Liver (tissue), 9 donors: Measurements from ENCODE around the gene STAC2. TPM values are rescaled to one million over a fixed set of nuclear protein-coding genes. Genes with fewer than 3 reads are reported as not detected.

Experiments
- DNase-seq: peaks from one replicate; pipeline ENCODE4 v3.0.0-alpha.2; 2017; ENCODE audit warnings: low spot score
- H3K27ac ChIP-seq, 2 donors: one replicate each; pipeline ENCODE4 v1.7.0; 2013; ENCODE audit warnings: inconsistent platforms in 2 of 2, low read length in 2 of 2, control low read depth in 1 of 2, low read depth in 1 of 2, mild to moderate bottlenecking in 1 of 2
- H3K27me3 ChIP-seq, 4 donors: one replicate each; pipeline versions ENCODE4 v1.6.1 to v1.7.0; 2013; ENCODE audit warnings: low read length in 3 of 4, inconsistent platforms in 1 of 4, mild to moderate bottlenecking in 1 of 4, moderate library complexity in 1 of 4; ENCODE audit not compliant: control insufficient read depth in 4 of 4, insufficient read depth in 4 of 4
- H3K36me3 ChIP-seq, 4 donors: one replicate each; pipeline versions ENCODE4 v1.6.1 to v1.7.0; 2013; ENCODE audit warnings: low read length in 3 of 4, mild to moderate bottlenecking in 3 of 4, low read depth in 1 of 4, moderate library complexity in 1 of 4; ENCODE audit not compliant: control insufficient read depth in 4 of 4, insufficient read depth in 3 of 4
- H3K4me1 ChIP-seq, 4 donors: one replicate each; pipeline versions ENCODE4 v1.6.1 to v1.7.0; 2013; ENCODE audit warnings: low read length in 3 of 4, mild to moderate bottlenecking in 3 of 4, moderate library complexity in 1 of 4; ENCODE audit not compliant: control insufficient read depth in 4 of 4, insufficient read depth in 4 of 4
- H3K4me3 ChIP-seq, 3 donors: one replicate each; pipeline versions ENCODE4 v1.6.1 to v1.7.0; 2013; ENCODE audit warnings: low read length in 3 of 3, control low read depth in 1 of 3, low read depth in 1 of 3, mild to moderate bottlenecking in 1 of 3
- H3K9ac ChIP-seq, 2 donors: one replicate each; pipeline ENCODE4 v1.7.0; 2013; ENCODE audit warnings: low read length in 2 of 2, mild to moderate bottlenecking in 2 of 2, moderate library complexity in 2 of 2, control low read depth in 1 of 2, low read depth in 1 of 2
- H3K9me3 ChIP-seq, 4 donors: one replicate each; pipeline versions ENCODE4 v1.6.1 to v1.7.0; 2013; ENCODE audit warnings: low read length in 3 of 4; ENCODE audit not compliant: control insufficient read depth in 4 of 4
- EGR1 ChIP-seq, 2 donors: IDR thresholded peaks; 2 replicates each; pipeline ENCODE4 v1.6.1; 2016 to 2018; ENCODE audit warnings: antibody characterized with exemption in 2 of 2, low read depth in 2 of 2
- FOXA1 ChIP-seq: IDR thresholded peaks from 2 replicates; pipeline ENCODE4 v1.6.1; 2016; ENCODE audit warnings: antibody characterized with exemption
- GABPA ChIP-seq, 2 donors: IDR thresholded peaks in 1 of 2; conservative IDR thresholded peaks in 1 of 2; 2 replicates each; pipeline ENCODE4 v1.6.1; 2016; ENCODE audit warnings: antibody characterized with exemption in 2 of 2, mild to moderate bottlenecking in 1 of 2, moderate library complexity in 1 of 2
- RAD21 ChIP-seq, 2 donors: IDR thresholded peaks; 2 replicates each; pipeline ENCODE4 v1.6.1; 2016; ENCODE audit warnings: antibody characterized with exemption in 2 of 2, mild to moderate bottlenecking in 2 of 2
- SP1 ChIP-seq: IDR thresholded peaks from 2 replicates; pipeline ENCODE4 v1.6.1; 2018; ENCODE audit warnings: antibody characterized with exemption, mild to moderate bottlenecking
- YY1 ChIP-seq: IDR thresholded peaks from 2 replicates; pipeline ENCODE4 v1.6.1; 2016; ENCODE audit warnings: antibody characterized with exemption, mild to moderate bottlenecking
- WGBS: extraction: QIAGEN DNeasy Blood & Tissue Kit; methylation state at CpG from one replicate; pipeline ENCODE4 v1.1.7; 2013; 5-methylcytosine and 5-hydroxymethylcytosine counted together
- polyA plus RNA-seq, 2 donors: library from polyadenylated mRNA; stranded (reverse) in 1 of 2; unstranded in 1 of 2; fragments of 200-250 nt in 1 of 2; fragments of >200 nt in 1 of 2; fragmentation: Nextera tagmentation in 1 of 2; extraction: Ambion mirVana in 1 of 2; gene quantifications; one replicate each; pipeline versions ENCODE4 v1.2.1 to v1.2.3, GENCODE V29; 2013 to 2015
- total RNA-seq, 2 donors: library from RNA; depleted of rRNA; stranded (reverse); fragments of >200 nt; gene quantifications; one replicate each; pipeline ENCODE4 v1.2.3, GENCODE V29; 2014
- TF ChIP-seq, protein P1 (sequence below): IDR thresholded peaks from 2 replicates; pipeline ENCODE4 v1.6.1; 2016; ENCODE audit warnings: antibody characterized with exemption, mild to moderate bottlenecking
- TF ChIP-seq, protein P2 (sequence below): fragments of 150-350 bp; IDR thresholded peaks from 2 replicates; pipeline ENCODE4 v1.5.1; 2017; ENCODE audit warnings: improper control_type of control experiment, low read depth, low read length; ENCODE audit not compliant: missing input control
- donor health status: healthy.
- donor health status: healthy.
- donor health status: healthy.
- donor health status: healthy.
- donor health status: healthy.

STAC2 gene
- total and polyA plus RNA-seq, 4 donors, result not detected

DNA sequence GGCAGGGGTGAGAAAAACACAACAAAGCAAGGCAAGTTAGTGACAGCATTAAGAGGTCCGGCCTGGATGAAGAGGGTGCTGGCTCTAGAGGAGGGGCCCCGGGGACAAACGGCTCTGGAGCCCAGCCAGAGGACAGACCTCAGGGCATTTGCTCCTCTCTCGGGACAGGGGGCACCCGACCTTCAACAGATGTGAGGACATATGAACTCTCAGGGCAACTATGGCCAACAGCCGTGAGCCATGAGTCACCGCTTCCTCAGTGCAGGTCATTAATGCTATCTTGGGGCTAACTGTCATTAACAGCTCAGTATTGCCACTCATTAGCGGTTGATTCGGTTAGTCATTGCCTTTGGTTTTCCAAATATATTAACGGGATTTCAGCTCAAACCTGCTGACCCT, 50.1 kb downstream of the STAC2 start:
- no peaks in the 10 kb centered on the region for H3K9me3 ChIP-seq
- H3K4me3 ChIP-seq, result no peak overlapping the region
- no peak overlapping the region for H3K9ac ChIP-seq
- no peak overlapping the region for H3K27ac ChIP-seq
- no peaks in the 10 kb centered on the region for H3K36me3 ChIP-seq
- DNase-seq, result no peak
- TF ChIP-seq EGR1 (IDR thresholded peaks at IDR 0.05; ENCODE audit: low read depth in 2 of 2) (no peak), GABPA (IDR thresholded peaks at IDR 0.05 in 1 of 2, conservative IDR thresholded peaks at IDR 0.05 in 1 of 2) (no peak), FOXA1 (no peak), SP1 (no peak)
- TF ChIP-seq, protein P1, sequence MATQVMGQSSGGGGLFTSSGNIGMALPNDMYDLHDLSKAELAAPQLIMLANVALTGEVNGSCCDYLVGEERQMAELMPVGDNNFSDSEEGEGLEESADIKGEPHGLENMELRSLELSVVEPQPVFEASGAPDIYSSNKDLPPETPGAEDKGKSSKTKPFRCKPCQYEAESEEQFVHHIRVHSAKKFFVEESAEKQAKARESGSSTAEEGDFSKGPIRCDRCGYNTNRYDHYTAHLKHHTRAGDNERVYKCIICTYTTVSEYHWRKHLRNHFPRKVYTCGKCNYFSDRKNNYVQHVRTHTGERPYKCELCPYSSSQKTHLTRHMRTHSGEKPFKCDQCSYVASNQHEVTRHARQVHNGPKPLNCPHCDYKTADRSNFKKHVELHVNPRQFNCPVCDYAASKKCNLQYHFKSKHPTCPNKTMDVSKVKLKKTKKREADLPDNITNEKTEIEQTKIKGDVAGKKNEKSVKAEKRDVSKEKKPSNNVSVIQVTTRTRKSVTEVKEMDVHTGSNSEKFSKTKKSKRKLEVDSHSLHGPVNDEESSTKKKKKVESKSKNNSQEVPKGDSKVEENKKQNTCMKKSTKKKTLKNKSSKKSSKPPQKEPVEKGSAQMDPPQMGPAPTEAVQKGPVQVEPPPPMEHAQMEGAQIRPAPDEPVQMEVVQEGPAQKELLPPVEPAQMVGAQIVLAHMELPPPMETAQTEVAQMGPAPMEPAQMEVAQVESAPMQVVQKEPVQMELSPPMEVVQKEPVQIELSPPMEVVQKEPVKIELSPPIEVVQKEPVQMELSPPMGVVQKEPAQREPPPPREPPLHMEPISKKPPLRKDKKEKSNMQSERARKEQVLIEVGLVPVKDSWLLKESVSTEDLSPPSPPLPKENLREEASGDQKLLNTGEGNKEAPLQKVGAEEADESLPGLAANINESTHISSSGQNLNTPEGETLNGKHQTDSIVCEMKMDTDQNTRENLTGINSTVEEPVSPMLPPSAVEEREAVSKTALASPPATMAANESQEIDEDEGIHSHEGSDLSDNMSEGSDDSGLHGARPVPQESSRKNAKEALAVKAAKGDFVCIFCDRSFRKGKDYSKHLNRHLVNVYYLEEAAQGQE, result no peak
- TF ChIP-seq, protein P2, sequence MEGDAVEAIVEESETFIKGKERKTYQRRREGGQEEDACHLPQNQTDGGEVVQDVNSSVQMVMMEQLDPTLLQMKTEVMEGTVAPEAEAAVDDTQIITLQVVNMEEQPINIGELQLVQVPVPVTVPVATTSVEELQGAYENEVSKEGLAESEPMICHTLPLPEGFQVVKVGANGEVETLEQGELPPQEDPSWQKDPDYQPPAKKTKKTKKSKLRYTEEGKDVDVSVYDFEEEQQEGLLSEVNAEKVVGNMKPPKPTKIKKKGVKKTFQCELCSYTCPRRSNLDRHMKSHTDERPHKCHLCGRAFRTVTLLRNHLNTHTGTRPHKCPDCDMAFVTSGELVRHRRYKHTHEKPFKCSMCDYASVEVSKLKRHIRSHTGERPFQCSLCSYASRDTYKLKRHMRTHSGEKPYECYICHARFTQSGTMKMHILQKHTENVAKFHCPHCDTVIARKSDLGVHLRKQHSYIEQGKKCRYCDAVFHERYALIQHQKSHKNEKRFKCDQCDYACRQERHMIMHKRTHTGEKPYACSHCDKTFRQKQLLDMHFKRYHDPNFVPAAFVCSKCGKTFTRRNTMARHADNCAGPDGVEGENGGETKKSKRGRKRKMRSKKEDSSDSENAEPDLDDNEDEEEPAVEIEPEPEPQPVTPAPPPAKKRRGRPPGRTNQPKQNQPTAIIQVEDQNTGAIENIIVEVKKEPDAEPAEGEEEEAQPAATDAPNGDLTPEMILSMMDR, result no peak
- H3K4me1 ChIP-seq, result peaks cover 0 to 5% (median 2%) of the 10 kb centered on the region in 4 donors
- no peaks in the 10 kb centered on the region for H3K27me3 ChIP-seq
- WGBS, result 77% methylated on average over 10 of the region's 10 CpGs

DNA sequence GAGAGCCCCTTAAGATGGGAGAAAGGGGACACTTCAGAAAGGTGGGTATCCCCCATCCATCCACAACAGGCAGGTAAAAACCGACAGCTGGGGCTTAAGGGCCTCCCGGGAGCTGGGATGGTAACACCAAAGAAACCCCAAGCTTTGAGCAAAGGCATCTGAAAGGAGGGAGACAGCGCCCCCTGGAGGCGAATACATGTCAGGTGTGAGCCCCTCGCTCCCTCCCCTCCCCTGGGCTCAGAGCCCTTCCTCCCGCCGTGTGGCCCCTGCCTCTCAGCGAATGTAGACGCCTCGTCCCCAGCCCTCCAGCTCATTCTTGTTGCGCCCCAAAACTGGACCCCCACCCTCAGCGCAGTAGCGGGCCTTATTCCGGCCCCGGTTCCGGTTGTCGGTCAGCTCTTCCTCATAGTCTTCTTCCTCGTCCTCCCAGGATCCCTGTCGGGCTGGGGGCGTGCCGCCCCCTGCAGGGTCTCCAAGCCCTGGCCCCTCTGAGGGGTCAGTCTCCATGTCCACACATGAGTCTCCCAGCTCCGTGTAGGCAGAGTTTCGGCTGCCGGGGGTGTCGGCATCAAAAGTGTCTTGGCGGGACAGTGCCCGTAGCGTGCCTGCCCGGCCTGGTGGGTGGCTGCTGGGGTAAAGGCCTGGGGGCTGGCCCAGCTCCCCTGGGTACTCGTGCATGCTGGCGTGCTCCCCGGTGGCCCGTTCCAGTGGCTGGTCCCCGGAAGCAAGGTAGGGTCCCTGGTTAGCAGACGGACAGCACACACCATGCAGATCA, 50.6 kb downstream of the STAC2 start:
- no peak overlapping the region for H3K4me3 ChIP-seq
- H3K27ac ChIP-seq, result no peak overlapping the region
- H3K9ac ChIP-seq, result no peak overlapping the region
- DNase-seq, result peak; percentile 78
- H3K36me3 ChIP-seq, result no peaks in the 10 kb centered on the region
- TF ChIP-seq, protein P2, result peak; percentile 66
- TF ChIP-seq YY1, result no peak
- peak; percentile 64 to 76 for TF ChIP-seq RAD21 (IDR thresholded peaks at IDR 0.05)
- 50% methylated on average over 35 of the region's 35 CpGs for WGBS
- no peaks in the 10 kb centered on the region for H3K27me3 ChIP-seq
- peaks cover 0 to 5% (median 2%) of the 10 kb centered on the region in 4 donors for H3K4me1 ChIP-seq
- H3K9me3 ChIP-seq, result no peaks in the 10 kb centered on the region
